Measurements from ENCODE around the gene PTMS. TPM values are rescaled to one million over a fixed set of nuclear protein-coding genes. Genes with fewer than 3 reads are reported as not detected.

PTMS gene
- total and polyA plus RNA-seq, 2 of the 13 experiments (the other 11 are each of a cell fraction or from before 2014, with no cell fraction given): 40.5 to 82.4 TPM

GRCh38 chr12:6767353-6768319 lies 1.5 kb downstream of the PTMS start (continued):
- no peak for TF ChIP-seq RFXAP (CRISPR knock-in tag; IDR thresholded peaks at IDR 0.05; ENCODE audit: borderline replicate concordance)
- TF ChIP-seq ZNF670 (CRISPR knock-in tag; IDR thresholded peaks at IDR 0.05; ENCODE audit: borderline replicate concordance): no peak
- peak; percentile 93 for TF ChIP-seq ZNF263 (CRISPR knock-in tag; IDR thresholded peaks at IDR 0.05)
- no peak for TF ChIP-seq ZNF335 (CRISPR knock-in tag; IDR thresholded peaks at IDR 0.05)
- TF ChIP-seq DRAP1 (CRISPR knock-in tag; IDR thresholded peaks at IDR 0.05): peak; percentile 66
- TF ChIP-seq FIP1L1 (IDR thresholded peaks at IDR 0.05; ENCODE audit: borderline replicate concordance, insufficient read depth, low read depth, low read length): no peak
- TF ChIP-seq SP4 (CRISPR knock-in tag; IDR thresholded peaks at IDR 0.05): peak; percentile 64
- TF ChIP-seq TCF12 (IDR thresholded peaks at IDR 0.05): no peak
- no peak for TF ChIP-seq TCF12 (CRISPR knock-in tag; IDR thresholded peaks at IDR 0.05)
- no peak for TF ChIP-seq ZBTB33 (CRISPR knock-in tag; IDR thresholded peaks at IDR 0.05)
- peak; percentile 75 for TF ChIP-seq SPEN (CRISPR knock-in tag; IDR thresholded peaks at IDR 0.05; ENCODE audit: low read depth)
- no peak for TF ChIP-seq SMAD1 (CRISPR knock-in tag; IDR thresholded peaks at IDR 0.05; ENCODE audit: borderline replicate concordance, low read depth)
- TF ChIP-seq UBTF (CRISPR knock-in tag; IDR thresholded peaks at IDR 0.05): peak; percentile 72
- TF ChIP-seq, protein P1, sequence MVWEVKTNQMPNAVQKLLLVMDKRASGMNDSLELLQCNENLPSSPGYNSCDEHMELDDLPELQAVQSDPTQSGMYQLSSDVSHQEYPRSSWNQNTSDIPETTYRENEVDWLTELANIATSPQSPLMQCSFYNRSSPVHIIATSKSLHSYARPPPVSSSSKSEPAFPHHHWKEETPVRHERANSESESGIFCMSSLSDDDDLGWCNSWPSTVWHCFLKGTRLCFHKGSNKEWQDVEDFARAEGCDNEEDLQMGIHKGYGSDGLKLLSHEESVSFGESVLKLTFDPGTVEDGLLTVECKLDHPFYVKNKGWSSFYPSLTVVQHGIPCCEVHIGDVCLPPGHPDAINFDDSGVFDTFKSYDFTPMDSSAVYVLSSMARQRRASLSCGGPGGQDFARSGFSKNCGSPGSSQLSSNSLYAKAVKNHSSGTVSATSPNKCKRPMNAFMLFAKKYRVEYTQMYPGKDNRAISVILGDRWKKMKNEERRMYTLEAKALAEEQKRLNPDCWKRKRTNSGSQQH (CRISPR knock-in tag; IDR thresholded peaks at IDR 0.05; ENCODE audit: low read depth): peak; percentile 63
- no peak for TF ChIP-seq PAWR (CRISPR knock-in tag; IDR thresholded peaks at IDR 0.05; ENCODE audit: borderline replicate concordance)
- no peak for TF ChIP-seq ZNF615 (CRISPR knock-in tag; IDR thresholded peaks at IDR 0.05; ENCODE audit: borderline replicate concordance)
- no peak for TF ChIP-seq ZFYVE20 (CRISPR knock-in tag; IDR thresholded peaks at IDR 0.05; ENCODE audit: borderline replicate concordance, low read depth)
- no peak for TF ChIP-seq ZBTB34 (CRISPR knock-in tag; IDR thresholded peaks at IDR 0.05)
- peak; percentile 51 for TF ChIP-seq RARA (CRISPR knock-in tag; IDR thresholded peaks at IDR 0.05)

Data from HepG2 (cell line).